HepG2 (cell line): ENCODE results near the gene GGTA1. TPM values are rescaled to one million over a fixed set of nuclear protein-coding genes. Genes with fewer than 3 reads are reported as not detected.

Source experiments
- ATAC-seq: fragments of 200-7000 bp; cut with Tn5 transposase; 3 replicates; pipeline ENCODE4 v1.9.1; 2020; ENCODE audit warnings: mild to moderate bottlenecking, moderate library complexity
- BruUV-seq: library from RNA; stranded (reverse); fragments of 400-500 nt; replicated peaks from 2 replicates; lab custom pipeline; 2021; lab: Mats Ljungman, UMichigan
- CTCF ChIA-PET: fragments of 300-600 bp; formaldehyde crosslinking; extraction: SDS; loops from one replicate; lab custom pipeline; 2021; ENCODE audit warnings: low total read pairs, inconsistent platforms, low intra/inter-chr PET ratio; lab: Yijun Ruan, JAX
- POLR2A ChIA-PET: fragments of 350-600 bp; sonication (Branson Sonifier 250); formaldehyde crosslinking; loops from one replicate; lab custom pipeline; 2020; ENCODE audit warnings: antibody characterized with exemption, inconsistent platforms; lab: Yijun Ruan, JAX
- DNase-seq: peaks from one replicate; pipeline ENCODE4 v3.0.0-alpha.2; 2015; ENCODE audit warnings: low spot score
- FAIRE-seq: peaks from 3 replicates; lab custom pipeline; 2011; peaks lifted over from hg19 to GRCh38; lab: Jason Lieb, UNC
- H2AFZ ChIP-seq: one replicate; pipeline ENCODE4 v1.6.1; 2011; ENCODE audit warnings: low read length, inconsistent platforms
- H3K27ac ChIP-seq: fragments of 300-600 bp; 3 replicates; pipeline ENCODE4 v1.8.0; 2011; ENCODE audit warnings: mixed run types, mild to moderate bottlenecking, mixed read lengths, low read length, inconsistent platforms; ENCODE audit not compliant: insufficient read depth; ENCODE audit errors: extremely low read length
- H3K27me3 ChIP-seq, 2 experiments: fragments of 200-600 bp in 1 of 2; 2 replicates in 1 of 2; 3 replicates in 1 of 2; pipeline versions ENCODE4 v1.6.0 to v1.8.0; 2011; ENCODE audit warnings: low read length in 2 of 2, mild to moderate bottlenecking in 2 of 2, moderate library complexity in 2 of 2, inconsistent platforms in 1 of 2; ENCODE audit not compliant: insufficient read depth in 2 of 2, control insufficient read depth in 1 of 2
- H3K36me3 ChIP-seq, 2 experiments: fragments of 200-600 bp in 1 of 2; replicated peaks in 1 of 2; 2 replicates in 1 of 2; 3 replicates in 1 of 2; pipeline versions ENCODE4 v1.5.1 to v1.8.0; 2011; ENCODE audit warnings: low read length in 2 of 2, inconsistent platforms in 1 of 2; ENCODE audit not compliant: insufficient read depth in 2 of 2, control insufficient read depth in 1 of 2
- H3K4me1 ChIP-seq: 2 replicates; pipeline ENCODE4 v1.5.1; 2012; ENCODE audit warnings: low read length, inconsistent platforms; ENCODE audit not compliant: insufficient read depth
- H3K4me2 ChIP-seq: 2 replicates; pipeline ENCODE4 v1.6.0; 2011; ENCODE audit warnings: low read depth, low read length, inconsistent platforms
- H3K4me3 ChIP-seq, 3 experiments: fragments of 200-600 bp in 1 of 3; sonication (generic), shearing (Covaris generic) in 1 of 3; replicated peaks in 1 of 3; 2 replicates each; pipeline ENCODE4 v1.5.1; 2011 to 2016; ENCODE audit warnings: low read length in 3 of 3, inconsistent platforms in 2 of 3, low read depth in 2 of 3, mild to moderate bottlenecking in 2 of 3, control low read depth in 1 of 3, mixed read lengths in 1 of 3; ENCODE audit not compliant: insufficient read depth in 1 of 3
- H3K79me2 ChIP-seq: one replicate; pipeline ENCODE4 v1.6.1; 2011; ENCODE audit warnings: low read length, inconsistent platforms; ENCODE audit not compliant: insufficient read depth
- H3K9ac ChIP-seq: 2 replicates; pipeline ENCODE4 v1.6.0; 2011; ENCODE audit warnings: mild to moderate bottlenecking, low read depth, low read length, inconsistent platforms; ENCODE audit not compliant: insufficient read depth
- H3K9me3 ChIP-seq: 2 replicates; pipeline ENCODE4 v1.5.1; 2012; ENCODE audit warnings: mild to moderate bottlenecking, low read length
- H4K20me1 ChIP-seq: 2 replicates; pipeline ENCODE4 v1.6.0; 2011; ENCODE audit warnings: inconsistent platforms, mild to moderate bottlenecking, low read length, moderate library complexity; ENCODE audit not compliant: insufficient read depth
- ARNT2 ChIP-seq: sonication (generic); formaldehyde crosslinking; IDR thresholded peaks from 2 replicates; pipeline ENCODE4 v1.8.0; 2022; ENCODE audit warnings: mild to moderate bottlenecking, low read depth, missing genetic modification reagents, moderate library complexity
- CBX1 ChIP-seq: IDR thresholded peaks from one replicate; pipeline ENCODE4 v1.6.1; 2016; ENCODE audit warnings: antibody characterized with exemption, low read depth
- FOXP4 ChIP-seq: sonication (generic); formaldehyde crosslinking; IDR thresholded peaks from 2 replicates; pipeline ENCODE4 v1.4.0; 2020; ENCODE audit warnings: missing genetic modification reagents
- KLF9 ChIP-seq: IDR thresholded peaks from 2 replicates; pipeline ENCODE4 v1.6.1; 2016; ENCODE audit warnings: low read depth
- MAX ChIP-seq: IDR thresholded peaks from 2 replicates; pipeline ENCODE4 v1.6.1; 2012; ENCODE audit warnings: inconsistent platforms
- NFATC3 ChIP-seq: sonication (generic); formaldehyde crosslinking; IDR thresholded peaks from 2 replicates; pipeline ENCODE4 v1.5.1; 2020; ENCODE audit warnings: mild to moderate bottlenecking, missing genetic modification reagents
- NFE2L1 ChIP-seq: sonication (generic); formaldehyde crosslinking; IDR thresholded peaks from 2 replicates; pipeline ENCODE4 v1.4.0; 2020; ENCODE audit warnings: missing genetic modification reagents, mild to moderate bottlenecking, borderline replicate concordance
- NFYC ChIP-seq: IDR thresholded peaks from 2 replicates; pipeline ENCODE4 v1.6.1; 2016; ENCODE audit warnings: missing genetic modification reagents, missing compliant biosample characterization
- PAF1 ChIP-seq: IDR thresholded peaks from 2 replicates; pipeline ENCODE4 v1.6.1; 2016; ENCODE audit warnings: missing genetic modification reagents, missing compliant biosample characterization
- PBX2 ChIP-seq: IDR thresholded peaks from 2 replicates; pipeline ENCODE4 v1.6.1; 2016; ENCODE audit warnings: control low read depth
- PHF8 ChIP-seq: sonication (generic); formaldehyde crosslinking; IDR thresholded peaks from 2 replicates; pipeline ENCODE4 v1.5.0; 2020; ENCODE audit warnings: missing genetic modification reagents
- TARDBP ChIP-seq: sonication (generic); formaldehyde crosslinking; IDR thresholded peaks from 2 replicates; pipeline ENCODE4 v1.8.0; 2022; ENCODE audit warnings: mild to moderate bottlenecking, missing genetic modification reagents
- ZKSCAN1 ChIP-seq: fragments of 150-350 bp; IDR thresholded peaks from 2 replicates; pipeline ENCODE4 v1.6.1; 2014; ENCODE audit warnings: low read length
- ZNF101 ChIP-seq: sonication (generic); formaldehyde crosslinking; IDR thresholded peaks from 2 replicates; pipeline ENCODE4 v1.4.0; 2020; ENCODE audit warnings: mild to moderate bottlenecking, low read depth, missing genetic modification reagents, borderline replicate concordance
- ZNF264 ChIP-seq: sonication (generic); formaldehyde crosslinking; IDR thresholded peaks from 2 replicates; pipeline ENCODE4 v1.4.0; 2020; ENCODE audit warnings: missing genetic modification reagents
- ZNF354B ChIP-seq: sonication (generic); formaldehyde crosslinking; IDR thresholded peaks from 2 replicates; pipeline ENCODE4 v1.8.0; 2022; ENCODE audit warnings: mild to moderate bottlenecking, missing genetic modification reagents
- ZNF549 ChIP-seq: sonication (generic); formaldehyde crosslinking; IDR thresholded peaks from 2 replicates; pipeline ENCODE4 v1.5.0; 2020; ENCODE audit warnings: missing genetic modification reagents
- ZNF704 ChIP-seq: sonication (generic); formaldehyde crosslinking; IDR thresholded peaks from 2 replicates; pipeline ENCODE4 v1.8.1; 2023; ENCODE audit warnings: mild to moderate bottlenecking, inconsistent platforms, moderate library complexity, missing genetic modification reagents, borderline replicate concordance
- ZNF782 ChIP-seq: sonication (generic); formaldehyde crosslinking; IDR thresholded peaks from 2 replicates; pipeline ENCODE4 v1.4.0; 2020; ENCODE audit warnings: missing genetic modification reagents, mild to moderate bottlenecking, borderline replicate concordance
- WGBS: methylation state at CpG from one replicate; pipeline ENCODE4 v1.1.6; 2017; ENCODE audit warnings: low lambda C conversion rate; 5-methylcytosine and 5-hydroxymethylcytosine counted together
- in situ Hi-C: cut with HindIII; loops from 2 replicates; pipeline ENCODE4 v1.10.0; 2017; ENCODE audit warnings: low pct_unique_long_range_greater_than_20kb; ENCODE audit not compliant: extremely low pct_ligation_motif_present
- intact Hi-C: fragments of 100-400 bp; cut with micrococcal nuclease; formaldehyde crosslinking; loops from one replicate; pipeline ENCODE4 v1.10.0; 2022; ENCODE audit not compliant: unreplicated experiment
- polyA plus RNA-seq, 8 experiments: library from polyadenylated mRNA; depleted of rRNA in 3 of 8; stranded (reverse) in 7 of 8; unstranded in 1 of 8; fragments of >200 nt; fragmentation: Illumina TruSeq in 4 of 8; extraction: Trizol in 4 of 8; gene quantifications; 2 replicates each; pipeline versions ENCODE4 v1.2.1 to v1.2.3, GENCODE V29; 2011 to 2016; ENCODE audit warnings: low read depth in 4 of 8, missing spikeins in 1 of 8, mixed read lengths in 1 of 8; ENCODE audit not compliant: insufficient read depth in 1 of 8
- total RNA-seq, 5 experiments: library from RNA; depleted of rRNA; stranded (reverse); fragments of >200 nt; fragmentation: Illumina TruSeq; extraction: Trizol; gene quantifications; 2 replicates each; pipeline ENCODE4 v1.2.3, GENCODE V29; 2016; ENCODE audit warnings: low read depth in 1 of 5

The GGTA1 gene
- total and polyA plus RNA-seq, 2 of the 13 experiments (the other 11 are each of a cell fraction or from before 2014, with no cell fraction given): not detected

DNA sequence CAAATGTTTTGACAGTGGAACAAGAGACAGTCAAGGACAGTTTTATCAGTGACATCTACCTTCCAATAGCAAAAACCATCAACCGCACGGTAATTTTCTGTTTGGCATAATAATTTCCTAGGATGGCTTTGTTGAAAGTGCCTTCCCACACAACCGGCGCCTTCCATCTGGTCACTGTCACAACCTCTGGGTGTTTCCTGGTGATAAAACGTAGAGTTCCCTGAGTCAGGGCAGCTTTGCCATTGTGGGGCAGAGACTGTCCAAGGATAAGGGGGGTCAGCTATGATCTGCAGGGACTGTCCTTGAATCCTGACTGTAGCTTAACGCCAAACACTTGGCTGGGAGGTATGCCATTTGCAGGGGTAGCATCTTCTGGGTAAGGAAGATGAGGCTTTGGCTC, 47.6 kb downstream of the GGTA1 start (continued):
- no peak for TF ChIP-seq ZNF549 (CRISPR knock-in tag)
- no peak for TF ChIP-seq ZNF264 (CRISPR knock-in tag)
- TF ChIP-seq ARNT2 (CRISPR knock-in tag): no peak
- TF ChIP-seq NFATC3 (CRISPR knock-in tag): no peak
- TF ChIP-seq PBX2 (CRISPR knock-in tag): no peak
- no peak for TF ChIP-seq FOXP4 (CRISPR knock-in tag)
- TF ChIP-seq NFYC (CRISPR knock-in tag): no peak
- no peak for TF ChIP-seq ZNF782
- TF ChIP-seq ZNF101 (CRISPR knock-in tag): no peak
- no peak for TF ChIP-seq MAX

GRCh38 chr9:121451586-121451985, 48.1 kb downstream of the GGTA1 start:
- FAIRE-seq: no peak
- BruUV-seq: no TSS peak
- CTCF ChIA-PET: no interaction called here
- TF ChIP-seq NFE2L1 (no peak), PAF1 (CRISPR knock-in tag) (no peak), CBX1 (no peak), ZNF354B (no peak), ZNF704 (CRISPR knock-in tag) (no peak), TARDBP (CRISPR knock-in tag) (no peak), KLF9 (CRISPR knock-in tag) (no peak), PHF8 (no peak), ZKSCAN1 (no peak)

More at GRCh38 chr9:121451586-121451985, 48.1 kb downstream of the GGTA1 start:
- Histone ChIP-seq H3K79me2 (no peaks in the 10 kb centered on the region), H3K4me2 (no peak overlapping the region), H4K20me1 (no peaks in the 10 kb centered on the region), H3K9me3 (no peaks in the 10 kb centered on the region), H3K4me1 (no peaks in the 10 kb centered on the region), H2AFZ (no peak overlapping the region), H3K4me3 (no peak overlapping the region), H3K36me3 (no peaks in the 10 kb centered on the region), H3K27me3 (peaks cover 2 to 12% of the 10 kb centered on the region in 2 experiments; a peak in 1 of 5 replicates), H3K27ac (no peak overlapping the region), H3K9ac (no peak overlapping the region)
- intact Hi-C loops (no loop called here), in situ Hi-C loops (no loop called here)
- POLR2A ChIA-PET: no interaction called here
- ATAC-seq: no peak
- WGBS: 0% methylated on average over 2 of the region's 2 CpGs
- DNase-seq: no peak
